SK-N-SH treated with all-trans-retinoic acid at 6 μM for 48 hours (cell line): ENCODE results near the gene PPP2R5A.

Experiments
- ATAC-seq: fragments of 200-7000 bp; cut with Tn5 transposase; 3 replicates; pipeline ENCODE4 v1.9.1; 2020; ENCODE audit warnings: mild to moderate bottlenecking, moderate library complexity
- ARNTL ChIP-seq: fragments of 450-650 bp; formaldehyde crosslinking; IDR thresholded peaks from 2 replicates; pipeline ENCODE4 v1.5.0; 2020; ENCODE audit warnings: low read depth, mild to moderate bottlenecking, moderate library complexity, borderline replicate concordance
- CREB5 ChIP-seq: fragments of 250-450 bp; sonication (Bioruptor Pico); IDR thresholded peaks from 2 replicates; pipeline ENCODE4 v1.5.1; 2020; ENCODE audit warnings: low read depth, mild to moderate bottlenecking, moderate library complexity
- CSDC2 ChIP-seq: fragments of 250-450 bp; sonication (Bioruptor Pico); IDR thresholded peaks from 2 replicates; pipeline ENCODE4 v1.5.0; 2020; ENCODE audit warnings: mild to moderate bottlenecking, moderate library complexity
- CSRNP3 ChIP-seq: fragments of 250-450 bp; sonication (Bioruptor Pico); IDR thresholded peaks from 2 replicates; pipeline ENCODE4 v1.5.1; 2021; ENCODE audit warnings: mild to moderate bottlenecking, moderate library complexity
- ESRRG ChIP-seq: fragments of 250-450 bp; sonication (Bioruptor Pico); IDR thresholded peaks from 2 replicates; pipeline ENCODE4 v1.6.1; 2021; ENCODE audit warnings: mild to moderate bottlenecking
- GLIS3 ChIP-seq: fragments of 250-450 bp; sonication (Bioruptor Pico); IDR thresholded peaks from 2 replicates; pipeline ENCODE4 v1.5.0; 2020; ENCODE audit warnings: mild to moderate bottlenecking, moderate library complexity
- ISL1 ChIP-seq: fragments of 250-450 bp; sonication (Bioruptor Pico); IDR thresholded peaks from 2 replicates; pipeline ENCODE4 v2.1.2; 2022; ENCODE audit warnings: mild to moderate bottlenecking, moderate library complexity
- OSR1 ChIP-seq: fragments of 250-450 bp; sonication (Bioruptor Pico); IDR thresholded peaks from 2 replicates; pipeline ENCODE4 v1.8.0; 2022; ENCODE audit warnings: moderate library complexity, mild to moderate bottlenecking, inconsistent platforms
- PATZ1 ChIP-seq: fragments of 250-450 bp; sonication (Bioruptor Pico); IDR thresholded peaks from 2 replicates; pipeline ENCODE4 v1.8.0; 2020; ENCODE audit warnings: mild to moderate bottlenecking, moderate library complexity, borderline replicate concordance
- POU6F1 ChIP-seq: fragments of 250-450 bp; sonication (Bioruptor Pico); IDR thresholded peaks from 2 replicates; pipeline ENCODE4 v1.8.0; 2021; ENCODE audit warnings: low read depth, mild to moderate bottlenecking, moderate library complexity, borderline replicate concordance
- RARB ChIP-seq: fragments of 250-450 bp; sonication (Bioruptor Pico); IDR thresholded peaks from 2 replicates; pipeline ENCODE4 v1.8.0; 2021; ENCODE audit warnings: mild to moderate bottlenecking, moderate library complexity
- SNAI2 ChIP-seq: fragments of 250-450 bp; sonication (Bioruptor Pico); IDR thresholded peaks from 2 replicates; pipeline ENCODE4 v1.5.0; 2020; ENCODE audit warnings: mild to moderate bottlenecking, moderate library complexity
- TCF4 ChIP-seq: fragments of 250-450 bp; sonication (Bioruptor Pico); IDR thresholded peaks from 2 replicates; pipeline ENCODE4 v1.8.0; 2021; ENCODE audit warnings: mild to moderate bottlenecking, moderate library complexity, borderline replicate concordance
- TOX ChIP-seq: fragments of 250-450 bp; sonication (Bioruptor Pico); IDR thresholded peaks from 2 replicates; pipeline ENCODE4 v1.8.0; 2021; ENCODE audit warnings: mild to moderate bottlenecking, moderate library complexity, borderline replicate concordance
- TSHZ2 ChIP-seq: fragments of 250-450 bp; sonication (Bioruptor Pico); IDR thresholded peaks from 2 replicates; pipeline ENCODE4 v1.5.0; 2020; ENCODE audit warnings: mild to moderate bottlenecking, moderate library complexity
- ZFP3 ChIP-seq: fragments of 250-450 bp; sonication (Bioruptor Pico); IDR thresholded peaks from 2 replicates; pipeline ENCODE4 v1.5.0; 2020; ENCODE audit warnings: mild to moderate bottlenecking, moderate library complexity
- ZFP30 ChIP-seq: fragments of 450-650 bp; formaldehyde crosslinking; IDR thresholded peaks from 2 replicates; pipeline ENCODE4 v1.5.0; 2022; ENCODE audit warnings: mild to moderate bottlenecking, moderate library complexity
- ZNF70 ChIP-seq: fragments of 450-650 bp; formaldehyde crosslinking; IDR thresholded peaks from 2 replicates; pipeline ENCODE4 v1.5.0; 2020; ENCODE audit warnings: mild to moderate bottlenecking, moderate library complexity
- ZNF8 ChIP-seq: fragments of 450-650 bp; formaldehyde crosslinking; IDR thresholded peaks from 2 replicates; pipeline ENCODE4 v1.5.0; 2020; ENCODE audit warnings: mild to moderate bottlenecking, moderate library complexity

PPP2R5A gene

GRCh38 chr1:212242985-212243308 is 42.3 kb upstream of the PPP2R5A start:
- no peak for ATAC-seq
- TF ChIP-seq PATZ1 (CRISPR knock-in tag) (no peak), TOX (CRISPR knock-in tag) (no peak), SNAI2 (no peak), TCF4 (CRISPR knock-in tag) (no peak), ISL1 (CRISPR knock-in tag) (no peak), ARNTL (CRISPR knock-in tag) (no peak), ZFP30 (CRISPR knock-in tag) (no peak), ESRRG (no peak), ZNF70 (CRISPR knock-in tag) (no peak), ZFP3 (CRISPR knock-in tag) (no peak), CSDC2 (CRISPR knock-in tag) (no peak), TSHZ2 (CRISPR knock-in tag) (no peak), OSR1 (CRISPR knock-in tag) (no peak)
- TF ChIP-seq, all 23 proteins: peak for 0

GRCh38 chr1:212244441-212244840 is 40.8 kb upstream of the PPP2R5A start:
- no peak for ATAC-seq
- TF ChIP-seq RARB (CRISPR knock-in tag) (no peak), CREB5 (CRISPR knock-in tag) (no peak), ISL1 (CRISPR knock-in tag) (no peak), PATZ1 (CRISPR knock-in tag) (no peak), ARNTL (CRISPR knock-in tag) (no peak), CSRNP3 (CRISPR knock-in tag) (no peak), TOX (CRISPR knock-in tag) (no peak), GLIS3 (CRISPR knock-in tag) (no peak), CSDC2 (CRISPR knock-in tag) (no peak), ZNF8 (CRISPR knock-in tag) (no peak), TSHZ2 (CRISPR knock-in tag) (no peak), POU6F1 (CRISPR knock-in tag) (no peak), ESRRG (no peak), ZNF70 (CRISPR knock-in tag) (no peak)
